ENCODE data around the gene ATG2A.
A peak's percentile ranks its signal among the peaks of the same experiment; 100 is the strongest.

Gene ATG2A

GRCh38 chr11:64883575-64883974, 33.4 kb downstream of the ATG2A start:
- no peak for DNase-seq

DNA sequence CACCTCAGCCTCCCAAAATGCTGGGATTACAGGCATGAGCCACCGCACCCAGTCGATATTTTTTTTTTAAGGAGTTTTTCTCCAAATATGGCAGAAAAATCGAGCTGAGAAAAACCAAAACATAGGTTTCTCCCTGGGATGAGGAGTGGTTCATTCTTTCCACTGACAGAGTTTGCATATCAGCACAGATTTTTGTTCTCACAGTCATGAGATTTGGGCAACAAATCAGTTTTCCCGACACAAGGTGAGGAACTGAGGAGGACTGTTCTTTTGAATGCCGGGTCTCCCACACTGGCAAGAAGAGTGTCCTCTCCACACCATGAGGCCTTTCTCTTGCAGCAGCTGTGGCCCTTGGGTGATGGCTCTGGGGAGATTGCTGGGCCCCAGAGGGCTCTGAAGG, 34.8 kb downstream of the ATG2A start:
- DNase-seq: no peak

- DNase-seq: no peak
These were observed 35.5 kb downstream of the ATG2A start for GRCh38 chr11:64881476-64881875.

DNA sequence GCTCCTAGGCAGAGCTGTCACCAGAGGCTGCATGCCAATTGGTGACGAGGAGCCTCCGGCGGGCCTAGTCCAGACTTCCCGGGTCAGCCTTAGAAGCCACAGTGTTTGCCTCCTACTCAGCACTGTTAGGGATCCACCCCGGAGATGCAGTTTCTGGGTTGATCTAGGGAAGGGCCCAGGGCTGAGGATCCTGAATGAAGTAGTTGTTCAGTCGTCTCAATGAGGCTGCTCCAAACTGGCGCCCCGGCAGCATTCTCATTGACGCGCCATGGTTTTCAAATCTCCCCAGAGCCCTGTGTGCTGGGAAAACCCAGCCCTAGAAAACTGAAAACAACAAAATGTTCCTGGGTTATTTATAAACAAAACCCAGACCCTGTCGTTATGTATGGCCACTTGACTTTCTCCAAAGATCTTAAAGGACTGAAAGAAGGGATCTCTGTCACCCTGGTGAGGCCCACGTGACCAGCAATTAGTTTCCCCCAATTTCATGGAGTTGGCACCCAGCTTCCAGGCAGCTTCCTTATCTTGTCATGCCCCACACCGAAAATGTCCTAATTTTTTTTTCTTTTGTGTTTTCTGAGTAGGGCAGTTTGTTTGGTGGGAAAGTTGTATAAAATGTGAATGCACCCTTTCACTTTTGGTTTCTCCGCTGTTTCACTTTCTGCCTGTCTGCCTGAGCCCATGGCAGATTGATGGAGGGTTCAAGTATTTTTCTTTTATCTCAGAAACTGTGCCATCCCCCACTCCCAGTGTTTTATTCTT, 36.6 kb downstream of the ATG2A start:
- DNase-seq: no peak

DNA sequence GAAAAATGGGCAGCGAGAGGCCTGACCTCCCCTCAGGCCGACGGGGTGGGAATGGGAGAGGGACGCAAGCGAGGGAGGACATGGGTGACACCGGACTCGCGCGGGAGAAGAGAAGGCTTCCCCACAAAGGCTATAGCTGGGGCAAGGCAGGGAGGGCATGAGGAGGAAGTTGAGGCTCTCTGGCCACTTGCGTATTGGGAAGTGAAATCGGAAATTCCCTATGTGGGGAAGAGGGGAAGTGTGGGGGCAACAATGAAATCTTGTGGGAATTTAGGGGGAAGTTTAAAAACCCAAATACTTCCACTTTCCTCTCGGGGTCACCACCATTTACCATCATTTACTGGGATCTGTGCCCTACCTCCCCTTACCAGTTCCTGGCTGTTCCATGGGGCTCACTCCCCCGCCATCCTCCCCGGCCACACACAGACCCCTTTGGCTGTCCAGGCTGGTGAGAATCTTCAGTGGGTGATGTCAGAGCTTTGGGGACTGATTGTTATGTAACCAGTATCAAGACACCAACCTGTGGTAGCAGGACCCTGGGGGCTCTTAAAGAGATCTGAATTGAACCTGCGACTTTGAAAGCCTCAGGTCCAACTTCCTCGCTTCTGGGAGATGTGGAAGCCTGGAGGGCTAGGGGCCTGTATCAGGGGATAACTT, 37.6 kb downstream of the ATG2A start:
- no peak for DNase-seq

DNA sequence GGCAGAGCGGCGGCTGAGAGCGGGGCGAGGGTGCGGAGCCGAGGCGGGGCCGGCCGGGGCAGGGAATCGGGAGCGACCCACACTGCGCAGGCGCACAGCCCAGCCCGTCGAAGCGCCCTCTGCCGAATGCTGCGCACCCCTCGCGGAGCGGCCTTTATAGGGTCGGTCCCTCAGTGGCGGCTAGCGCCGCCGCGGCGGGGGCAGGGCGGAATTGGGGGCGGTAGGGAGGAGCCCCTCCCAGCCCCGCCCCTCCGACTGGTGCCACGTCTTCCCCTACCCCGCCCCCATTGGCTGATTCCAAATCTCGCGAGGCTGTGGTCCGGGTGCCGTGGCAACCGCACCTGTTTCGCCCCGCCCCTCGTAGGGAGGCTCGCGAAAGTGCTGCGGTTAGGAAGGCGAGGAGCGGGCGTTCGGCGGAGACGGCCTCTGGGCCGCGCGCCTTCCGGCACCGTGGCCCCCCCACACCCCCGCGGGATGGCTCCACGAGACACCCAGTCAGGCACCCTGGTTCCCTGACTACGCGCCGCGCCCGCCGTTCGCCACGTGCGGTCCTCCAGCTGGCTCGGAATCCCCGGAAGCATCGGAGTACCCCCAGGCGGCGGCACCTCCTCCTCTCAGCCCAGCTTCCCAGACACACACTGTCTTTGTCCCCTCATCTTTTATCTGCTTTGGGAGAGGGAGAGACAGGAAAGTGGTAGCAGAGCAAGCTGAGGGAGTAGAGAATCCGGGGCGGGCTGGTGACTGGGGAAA, 38.3 kb downstream of the ATG2A start, which contains the start of gene EHD1:
Gene EHD1, minus strand, starts transcription at position 128 of the 750 bp plus-strand sequence. CDS start 157 bp downstream, outside the sequence.
- peak; percentile 97 for DNase-seq

DNA sequence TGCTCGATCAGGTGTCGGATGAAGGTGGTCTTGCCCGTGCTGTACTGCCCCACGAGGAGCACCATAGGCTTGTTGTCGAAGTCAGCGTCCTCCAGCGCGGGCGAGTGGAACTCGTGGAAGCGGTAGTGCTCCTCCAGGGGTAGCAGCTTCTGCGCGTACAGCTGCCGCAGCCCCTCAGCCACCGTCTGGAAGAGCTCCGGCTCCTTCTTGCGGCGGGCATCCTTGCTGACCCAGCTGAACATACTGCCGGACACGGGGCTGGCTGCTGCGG, 38.9 kb downstream of the ATG2A start:
- DNase-seq: no peak

DNA sequence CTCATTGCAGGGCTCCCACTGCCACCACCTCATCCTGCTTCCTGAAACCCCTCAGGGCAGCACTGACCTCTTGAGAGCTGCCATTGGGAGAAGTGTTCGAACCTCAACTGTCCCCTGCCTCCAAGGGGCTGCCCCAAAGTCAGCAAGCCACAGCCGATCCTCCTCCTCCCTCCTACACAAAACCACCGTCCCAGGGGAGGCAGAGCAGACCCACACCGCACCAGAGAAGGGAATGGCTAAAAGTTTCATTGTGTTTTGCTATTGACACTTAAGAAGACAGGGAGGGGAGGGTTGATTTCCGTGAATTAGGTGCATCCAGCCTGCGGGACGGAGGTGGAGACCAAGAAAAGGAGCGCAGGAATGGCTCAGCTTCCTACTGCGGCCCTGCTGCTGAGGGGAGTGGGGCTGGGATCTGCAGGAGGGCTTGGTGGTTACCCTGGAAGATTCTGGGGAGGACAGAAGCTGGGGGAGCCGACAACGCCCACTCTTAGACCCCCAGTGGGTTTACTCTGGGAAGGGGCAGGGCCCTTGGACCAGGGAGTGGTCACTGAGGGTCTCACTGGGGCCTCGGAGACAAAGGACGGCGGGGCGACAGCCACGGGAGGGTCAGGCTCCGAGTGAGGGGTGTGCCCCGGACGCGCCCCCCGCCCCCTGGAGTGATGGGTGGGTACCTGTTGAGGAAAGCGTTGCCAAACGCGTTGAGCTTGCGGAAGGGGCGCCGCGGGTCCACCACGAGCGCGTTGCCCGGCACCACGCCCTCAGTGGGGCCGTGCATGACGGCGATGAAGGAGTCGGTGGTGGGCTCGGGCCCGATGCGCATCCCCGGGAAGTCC, 39.4 kb downstream of the ATG2A start:
- no peak for DNase-seq

- no peak for DNase-seq
These were observed 40.1 kb downstream of the ATG2A start for GRCh38 chr11:64876835-64877341.

DNA sequence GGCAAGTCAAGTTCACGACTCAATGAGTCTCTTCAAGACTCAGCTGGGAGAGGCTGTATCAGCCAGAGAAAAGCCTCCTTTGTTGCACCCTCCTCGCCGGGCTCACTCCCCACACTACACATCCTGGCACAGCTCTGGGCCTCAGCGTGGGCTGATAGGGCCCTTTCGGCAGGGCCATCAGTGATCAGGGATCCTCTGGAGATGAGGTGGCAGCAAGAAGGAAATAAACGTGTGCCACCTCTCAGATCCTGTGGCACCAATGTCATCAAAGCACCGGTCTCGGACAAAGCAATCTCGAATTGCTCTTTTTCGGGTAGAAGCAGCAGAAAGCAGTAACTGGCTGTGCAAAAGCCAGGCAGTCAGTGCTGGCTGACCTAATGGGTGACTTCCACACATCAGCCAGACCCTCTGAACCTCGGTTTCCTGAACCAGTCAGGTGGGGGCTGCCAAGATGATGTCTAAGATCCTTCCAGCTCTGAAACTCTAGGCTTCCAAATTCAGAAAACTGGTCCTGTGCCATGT, 40.7 kb downstream of the ATG2A start:
- DNase-seq: no peak

DNA sequence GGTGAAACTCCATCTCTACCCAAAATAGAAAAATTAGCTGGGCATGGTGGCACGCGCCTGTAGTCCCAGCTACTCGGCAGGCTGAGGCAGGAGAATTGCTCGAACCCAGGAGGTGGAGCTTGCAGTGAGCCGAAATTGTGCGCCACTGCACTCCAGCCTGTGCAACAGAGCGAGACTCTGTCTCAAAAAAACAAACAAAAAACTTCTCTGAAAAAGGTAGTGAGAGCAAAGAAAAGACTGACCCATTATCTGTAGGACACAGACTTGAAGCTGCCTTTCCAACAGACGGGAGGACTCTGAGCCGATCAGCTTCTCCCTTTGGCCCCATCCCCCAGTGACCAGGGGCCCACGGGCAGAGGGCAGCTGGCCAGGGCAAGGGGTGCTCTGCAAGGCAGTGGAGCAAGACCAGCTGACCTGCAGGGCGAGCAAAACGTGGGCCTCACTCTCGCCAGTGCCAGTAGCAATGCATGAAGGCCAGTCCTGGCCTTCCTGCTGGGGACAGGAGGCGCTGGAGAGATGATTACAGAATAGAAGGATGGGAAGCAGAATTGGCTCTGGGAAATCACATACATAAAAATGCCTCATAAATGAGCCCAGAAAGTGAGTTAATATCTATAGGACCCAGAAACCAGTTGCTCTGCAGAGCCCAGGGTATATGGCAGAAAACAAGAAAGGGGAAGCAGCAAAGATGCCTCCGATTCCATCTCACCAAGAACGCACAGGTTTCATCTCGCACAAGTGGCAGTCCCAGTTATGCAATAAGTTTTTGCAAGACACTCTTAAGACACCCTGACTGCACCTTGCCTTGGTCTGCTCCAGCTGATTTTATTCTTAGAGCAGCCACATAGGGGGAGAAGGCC, 41.4 kb downstream of the ATG2A start:
- no peak for DNase-seq

- no peak for DNase-seq
These were observed 42.4 kb downstream of the ATG2A start for GRCh38 chr11:64874308-64875240.

DNA sequence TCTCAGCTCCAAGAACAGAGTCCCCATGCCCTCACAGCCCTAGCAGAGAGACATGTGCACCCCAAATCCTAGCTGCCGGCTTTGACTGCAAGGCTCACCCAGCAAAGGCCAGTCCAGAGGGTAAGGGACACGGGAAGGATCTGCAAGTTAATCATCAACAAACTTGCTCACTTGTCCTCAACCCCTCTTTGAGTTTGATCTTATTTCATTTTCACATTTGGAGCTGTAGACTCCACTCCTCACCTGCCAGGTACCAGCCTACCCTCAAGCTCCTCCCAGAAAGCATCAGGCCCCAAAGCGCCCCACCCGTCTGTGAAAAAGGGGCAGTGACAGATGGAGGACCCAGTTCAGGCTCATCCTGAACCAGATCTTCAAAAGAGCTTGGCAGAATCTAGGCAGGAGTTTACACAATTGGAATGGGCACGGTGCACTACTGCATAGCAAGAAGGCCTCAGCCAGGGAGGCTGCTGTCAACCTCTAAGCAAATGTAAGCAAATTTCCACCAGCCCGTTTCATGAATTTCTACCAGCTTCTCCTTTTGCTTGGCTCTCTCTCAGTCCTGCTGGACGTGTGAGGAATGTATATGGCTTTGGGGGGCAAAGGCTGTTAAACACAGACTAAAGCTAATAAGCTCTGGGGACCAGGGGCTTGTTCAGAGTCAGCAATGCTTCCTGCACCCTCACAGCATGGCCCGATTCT, 44.1 kb downstream of the ATG2A start:
- DNase-seq: no peak

DNA sequence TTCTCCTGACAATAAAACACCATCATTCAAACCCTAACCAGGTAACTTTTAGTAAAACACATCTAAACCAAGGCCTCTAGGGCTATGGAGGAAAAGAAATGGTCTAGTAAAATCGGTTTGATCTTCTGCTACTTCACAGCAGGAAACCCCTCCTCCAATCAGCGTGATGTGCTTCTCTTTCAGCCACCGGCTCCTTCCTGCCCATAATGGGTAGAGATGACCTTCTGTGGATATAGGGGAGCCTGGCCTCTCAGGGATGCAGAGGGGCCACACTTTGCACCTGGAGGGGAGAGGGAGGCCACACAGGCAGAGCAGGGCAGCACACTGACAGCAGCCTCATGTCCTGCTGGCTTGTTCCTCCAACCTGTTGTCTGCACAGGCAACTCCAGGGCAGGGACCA, 45.5 kb downstream of the ATG2A start:
- DNase-seq: no peak

DNA sequence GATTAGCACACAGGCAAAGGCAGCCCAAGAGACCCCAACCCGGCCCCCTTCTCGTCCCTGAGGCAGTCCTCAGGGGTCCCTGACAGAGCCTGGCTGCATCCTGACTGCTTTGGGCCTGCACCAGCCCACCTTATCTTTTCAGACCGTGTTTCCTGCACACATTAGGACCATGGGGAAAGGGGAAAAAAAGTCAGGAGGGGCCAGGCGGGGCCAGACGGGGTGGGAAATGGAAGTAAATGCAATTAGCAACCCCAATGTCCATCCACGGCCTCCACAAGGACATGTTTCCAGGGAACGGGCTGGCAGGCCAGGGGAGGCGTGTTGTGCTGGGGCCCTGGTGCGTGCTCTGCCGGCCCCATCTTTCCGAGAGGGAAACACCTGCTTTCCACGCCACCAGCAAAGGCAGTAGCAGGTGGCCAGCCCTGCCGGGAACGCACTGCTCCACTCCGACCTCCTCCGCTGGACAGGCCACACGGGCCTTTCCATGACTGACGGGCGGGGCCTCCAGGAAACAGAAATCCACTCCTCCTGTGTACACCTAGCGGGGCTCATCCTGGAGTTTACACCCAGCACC, 46.0 kb downstream of the ATG2A start:
- no peak for DNase-seq

DNA sequence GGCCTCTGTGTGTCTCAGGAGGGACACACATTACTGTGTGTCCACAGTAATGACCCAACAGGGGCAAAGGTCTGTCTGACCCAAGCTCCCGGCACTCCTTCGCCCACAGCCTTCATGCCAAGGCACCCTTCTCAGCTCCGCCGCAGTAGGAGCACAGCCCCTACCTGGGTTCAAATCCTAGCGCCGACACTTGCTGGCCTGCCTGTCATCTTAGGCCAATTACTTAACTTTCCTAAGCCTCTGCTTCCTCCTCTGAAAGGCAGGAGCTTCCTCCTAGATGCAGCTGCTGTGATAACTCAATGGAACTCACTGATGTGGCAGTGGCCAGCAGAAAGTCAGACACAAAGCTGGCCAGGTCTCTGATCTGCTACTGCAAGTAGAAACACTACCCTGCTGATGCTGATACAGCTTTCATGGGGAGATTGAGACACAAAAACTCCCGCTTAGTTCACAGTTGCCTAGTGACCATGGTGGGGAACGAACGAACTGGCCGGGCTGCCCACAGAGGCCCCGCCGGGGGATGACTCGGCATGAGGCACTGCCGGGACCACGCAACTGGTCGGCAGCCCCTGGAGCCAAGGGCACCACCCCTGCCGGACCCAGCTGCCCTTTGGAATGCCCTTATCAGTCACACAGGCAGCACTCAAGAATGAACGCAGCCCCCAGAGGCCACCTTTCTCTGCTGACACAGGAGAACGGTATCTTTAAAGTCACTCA, 46.7 kb downstream of the ATG2A start:
- no peak for DNase-seq

DNA sequence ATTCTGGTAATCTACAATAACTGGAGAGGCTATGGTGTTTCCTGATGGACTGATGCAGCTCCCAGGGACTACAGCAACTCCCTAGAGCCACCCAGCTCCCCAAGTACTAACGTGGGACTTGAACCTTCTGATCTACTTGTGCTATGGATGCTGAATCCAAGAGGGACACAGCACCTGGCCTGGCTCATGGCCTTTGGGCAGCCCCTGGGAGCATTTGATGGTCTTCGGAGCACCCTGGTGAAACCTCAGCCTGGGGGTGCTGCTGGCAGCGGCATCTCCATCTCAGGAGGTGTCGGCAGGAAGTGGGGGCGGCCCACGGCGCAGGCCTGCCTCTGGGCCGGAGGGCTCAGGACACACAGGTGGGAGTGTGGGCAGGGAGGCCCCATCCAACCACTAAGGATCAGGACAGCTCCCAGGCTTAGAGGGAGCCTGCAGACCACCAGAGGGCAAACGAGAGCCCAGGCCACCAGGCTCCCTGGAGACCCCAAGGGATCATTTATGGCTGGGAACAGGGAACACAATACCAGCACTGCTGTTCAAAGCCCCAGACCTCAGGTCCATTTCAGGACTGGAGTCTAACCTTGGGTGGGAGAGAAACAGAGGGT, 47.3 kb downstream of the ATG2A start:
- DNase-seq: no peak

DNA sequence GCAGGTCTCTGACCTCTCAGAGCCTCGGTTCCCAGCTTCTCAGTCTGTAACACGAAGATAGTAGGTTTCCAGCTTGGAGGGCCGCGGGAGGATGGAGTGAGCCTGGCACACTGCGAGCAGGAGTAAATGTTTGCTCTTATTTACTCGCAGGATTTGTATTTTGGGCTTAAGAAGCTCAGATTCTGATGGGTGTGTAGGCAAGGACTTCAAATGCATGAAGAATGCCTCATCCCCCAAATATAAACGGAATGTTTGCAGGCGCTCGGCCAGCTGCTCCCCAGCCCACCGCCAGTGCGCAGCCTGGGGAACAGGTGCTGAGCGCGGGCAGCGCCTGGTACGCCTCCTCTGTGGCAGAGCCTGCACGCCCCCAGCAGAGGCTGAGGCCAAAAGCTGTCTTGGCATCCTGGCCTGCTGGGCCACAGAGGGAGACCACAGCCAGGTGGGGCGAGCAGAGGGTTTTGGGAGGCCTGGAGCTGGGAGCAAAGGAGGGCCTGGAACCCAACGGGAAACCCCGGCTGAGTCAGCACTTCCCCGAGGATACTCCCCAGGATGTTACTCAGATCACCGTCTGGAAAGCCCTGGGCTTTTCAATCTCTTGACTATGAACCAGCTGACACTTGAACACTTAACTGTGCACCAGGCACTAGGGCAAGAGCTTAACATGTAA, 48.0 kb downstream of the ATG2A start:
- no peak for DNase-seq
